GM12875 (cell line): ENCODE data around the gene CDC6.

Experiments used
- H3K4me3 ChIP-seq: one replicate; pipeline ENCODE4 v1.5.1; 2011; ENCODE audit warnings: low read depth, low read length, control low read depth
- TF ChIP-seq, protein P1 (sequence below): IDR thresholded peaks from 2 replicates; pipeline ENCODE4 v1.5.1; 2011; ENCODE audit warnings: low read depth, mild to moderate bottlenecking, control low read depth, inconsistent platforms, low read length, moderate library complexity, borderline replicate concordance; ENCODE audit not compliant: insufficient read depth

CDC6 gene

GRCh38 chr17:40315678-40316570, 28.2 kb downstream of the CDC6 start:
- TF ChIP-seq, protein P1, sequence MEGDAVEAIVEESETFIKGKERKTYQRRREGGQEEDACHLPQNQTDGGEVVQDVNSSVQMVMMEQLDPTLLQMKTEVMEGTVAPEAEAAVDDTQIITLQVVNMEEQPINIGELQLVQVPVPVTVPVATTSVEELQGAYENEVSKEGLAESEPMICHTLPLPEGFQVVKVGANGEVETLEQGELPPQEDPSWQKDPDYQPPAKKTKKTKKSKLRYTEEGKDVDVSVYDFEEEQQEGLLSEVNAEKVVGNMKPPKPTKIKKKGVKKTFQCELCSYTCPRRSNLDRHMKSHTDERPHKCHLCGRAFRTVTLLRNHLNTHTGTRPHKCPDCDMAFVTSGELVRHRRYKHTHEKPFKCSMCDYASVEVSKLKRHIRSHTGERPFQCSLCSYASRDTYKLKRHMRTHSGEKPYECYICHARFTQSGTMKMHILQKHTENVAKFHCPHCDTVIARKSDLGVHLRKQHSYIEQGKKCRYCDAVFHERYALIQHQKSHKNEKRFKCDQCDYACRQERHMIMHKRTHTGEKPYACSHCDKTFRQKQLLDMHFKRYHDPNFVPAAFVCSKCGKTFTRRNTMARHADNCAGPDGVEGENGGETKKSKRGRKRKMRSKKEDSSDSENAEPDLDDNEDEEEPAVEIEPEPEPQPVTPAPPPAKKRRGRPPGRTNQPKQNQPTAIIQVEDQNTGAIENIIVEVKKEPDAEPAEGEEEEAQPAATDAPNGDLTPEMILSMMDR, result no peak
- no peak overlapping the region for H3K4me3 ChIP-seq

GRCh38 chr17:40316571-40317344, 29.1 kb downstream of the CDC6 start:
- no peak overlapping the region for H3K4me3 ChIP-seq
- TF ChIP-seq, protein P1, result no peak

DNA sequence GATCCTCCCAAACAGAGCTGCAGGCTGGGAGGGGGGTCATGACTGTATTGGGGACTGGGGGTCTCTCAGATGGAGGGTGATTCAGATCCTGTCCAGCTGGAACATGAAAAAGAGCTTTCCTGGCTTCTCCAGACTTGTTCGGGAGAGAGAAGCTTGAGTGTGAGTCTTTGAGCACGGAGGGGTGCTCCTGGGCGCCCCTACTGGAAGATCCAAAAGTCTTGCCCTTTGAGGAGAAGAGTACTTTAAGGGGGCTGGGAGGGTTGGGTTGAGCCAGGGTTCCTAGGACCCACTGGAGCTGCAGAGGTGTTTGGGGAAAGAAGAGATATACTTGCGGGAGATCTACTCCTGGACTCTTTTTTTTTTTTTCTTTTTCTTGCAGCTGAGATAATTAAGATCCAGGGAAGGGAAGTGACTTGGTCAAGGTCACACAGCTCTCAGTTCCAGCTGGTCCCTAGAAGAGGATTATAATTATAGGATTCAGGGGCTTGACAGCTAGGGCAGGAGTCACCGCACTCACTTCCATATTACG, 29.7 kb downstream of the CDC6 start:
- peak overlapping the region; percentile 67 for H3K4me3 ChIP-seq
- TF ChIP-seq, protein P1, result peak; percentile 74

DNA sequence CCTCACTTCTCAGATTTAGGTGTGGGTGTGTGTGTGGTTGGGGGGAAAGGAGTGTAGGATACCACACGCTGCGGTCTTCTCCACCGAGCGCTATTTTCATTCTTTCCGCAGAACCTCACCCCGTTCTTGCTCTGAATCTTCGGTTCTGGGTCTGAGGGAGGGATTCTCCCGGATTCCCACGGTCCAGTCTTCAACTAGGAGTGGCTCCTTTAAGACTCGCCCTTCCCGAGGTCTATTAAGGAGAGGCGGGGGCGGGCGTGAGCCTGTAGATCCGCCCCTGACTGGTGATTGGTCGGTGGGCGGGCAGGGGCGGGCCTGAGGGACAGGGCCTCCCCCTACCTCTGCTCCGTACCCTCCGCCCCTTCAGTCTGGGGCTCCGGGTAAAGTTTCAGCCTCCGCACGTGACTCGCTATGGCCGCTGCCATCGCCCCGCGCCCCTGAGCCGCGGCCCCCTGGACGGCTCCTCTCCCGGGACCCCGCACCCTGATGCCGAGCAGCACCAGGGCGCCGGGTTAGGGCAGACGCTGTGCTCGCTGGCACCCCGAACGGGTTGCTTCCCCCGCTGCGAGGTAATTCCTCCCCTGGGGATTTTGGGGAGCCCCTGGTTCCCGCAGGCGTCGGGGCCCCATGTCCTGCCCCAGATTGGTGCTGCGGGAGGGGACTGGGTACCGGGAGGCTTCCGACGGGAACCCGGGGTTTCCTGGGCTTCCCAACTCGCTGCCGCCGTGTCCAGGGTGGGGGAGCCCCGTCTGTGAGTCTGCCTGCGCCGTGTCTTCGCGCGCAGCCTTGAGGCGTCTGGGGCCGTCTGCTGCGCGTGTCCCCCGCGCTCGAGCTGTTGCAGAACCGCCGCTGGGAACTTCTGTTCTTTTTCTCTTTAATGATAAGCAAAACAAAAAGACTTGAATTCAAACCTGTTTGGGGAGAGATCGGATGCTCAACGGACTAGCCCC, 30.5 kb downstream of the CDC6 start:
- TF ChIP-seq, protein P1, result no peak
- peak overlapping the region; percentile 67 for H3K4me3 ChIP-seq

GRCh38 chr17:40318830-40319391, 31.2 kb downstream of the CDC6 start:
- TF ChIP-seq, protein P1, result no peak
- H3K4me3 ChIP-seq, result peak overlapping the region; percentile 67

DNA sequence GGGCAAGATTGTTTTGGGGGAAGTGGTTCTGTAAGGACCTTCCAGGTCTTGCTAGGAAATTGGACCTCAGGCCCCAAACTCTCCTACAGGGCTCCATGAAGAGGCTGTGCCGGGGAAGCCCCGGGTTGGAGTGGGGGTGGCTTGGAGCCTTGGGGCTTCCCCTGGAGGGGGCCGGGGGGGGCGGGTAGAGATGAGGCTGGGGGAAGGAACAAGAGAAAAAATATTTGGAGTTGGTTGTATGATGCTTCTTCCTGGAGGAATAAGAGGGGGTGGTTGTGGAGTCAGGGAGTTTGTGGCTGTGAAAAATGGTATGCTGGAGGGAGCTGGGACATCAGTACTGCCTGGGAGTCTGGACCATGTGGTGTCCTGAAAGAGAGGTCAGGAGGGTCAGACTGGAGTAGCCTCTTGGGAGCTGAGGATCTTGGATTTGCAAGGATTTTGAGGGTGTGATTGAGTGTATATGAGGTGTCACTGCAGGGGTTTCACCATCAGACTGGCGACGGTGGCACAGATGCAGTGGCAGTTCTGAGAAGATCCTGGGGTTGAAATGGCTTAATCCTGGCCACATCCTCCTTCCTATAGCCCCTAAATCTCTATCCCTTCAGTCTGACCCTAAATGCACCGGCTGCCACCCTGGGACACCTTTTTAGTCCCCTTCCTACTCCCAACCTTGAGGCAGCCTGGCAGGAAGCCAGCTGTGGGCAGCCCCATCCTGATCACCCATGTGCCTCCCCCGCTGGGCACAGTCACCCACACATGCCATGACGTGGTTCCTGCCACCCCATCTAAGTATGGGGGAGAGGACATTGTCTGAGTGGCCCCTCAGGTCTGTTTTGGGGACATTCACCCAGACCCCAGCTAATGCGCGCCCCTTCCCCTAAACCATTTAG, 32.2 kb downstream of the CDC6 start:
- H3K4me3 ChIP-seq, result peak overlapping the region; percentile 67
- TF ChIP-seq, protein P1, result no peak
